SU-DHL-6 (cell line): ENCODE measurements around the gene IL24.

Experiments
- CTCF ChIP-seq: fragments of 200-600 bp; sonication (generic); IDR thresholded peaks from one replicate; pipeline ENCODE4 v1.5.1; 2017; ENCODE audit warnings: antibody characterized with exemption, mild to moderate bottlenecking, low read length, moderate library complexity; ENCODE audit not compliant: insufficient read depth, poor library complexity, severe bottlenecking
- EZH2phosphoT487 ChIP-seq: fragments of 200-600 bp; sonication (generic), shearing (Covaris generic); conservative IDR thresholded peaks from 2 replicates; pipeline ENCODE4 v1.6.1; 2018; ENCODE audit warnings: mild to moderate bottlenecking, antibody characterized with exemption, low read length, moderate library complexity, mixed read lengths

GRCh38 chr1:206923009-206923960 lies 26.0 kb downstream of the IL24 start:
- no peak for TF ChIP-seq CTCF
- no peak for TF ChIP-seq EZH2phosphoT487
